Suprapubic skin (tissue), 4 donors: ENCODE results near the gene ZNF276. TPM values are rescaled to one million over a fixed set of nuclear protein-coding genes. Genes with fewer than 3 reads are reported as not detected.

Experiments
- DNase-seq, 2 donors: peaks; one replicate each; pipeline ENCODE4 v3.0.0-alpha.2; 2019; ENCODE audit warnings: low spot score in 2 of 2
- H3K27ac ChIP-seq: fragments of 200-600 bp; sonication (generic); one replicate; pipeline ENCODE4 v1.5.1; 2019
- H3K27me3 ChIP-seq: fragments of 200-600 bp; sonication (generic); one replicate; pipeline ENCODE4 v1.5.1; 2019
- H3K36me3 ChIP-seq: fragments of 200-600 bp; sonication (generic); one replicate; pipeline ENCODE4 v1.5.1; 2019
- H3K4me1 ChIP-seq: fragments of 200-600 bp; sonication (generic); one replicate; pipeline ENCODE4 v1.5.1; 2019
- H3K4me3 ChIP-seq: fragments of 200-600 bp; sonication (generic); one replicate; pipeline ENCODE4 v1.5.1; 2019; ENCODE audit warnings: mild to moderate bottlenecking
- H3K9me3 ChIP-seq: fragments of 200-600 bp; sonication (generic); one replicate; pipeline ENCODE4 v1.5.1; 2019
- EP300 ChIP-seq: sonication (generic); formaldehyde crosslinking; IDR thresholded peaks from one replicate; pipeline ENCODE4 v1.6.1; 2017; ENCODE audit warnings: antibody characterized with exemption
- POLR2A ChIP-seq, 2 donors: fragments of 450-650 bp; IDR thresholded peaks; one replicate each; pipeline ENCODE4 v1.6.1; 2017; ENCODE audit warnings: antibody characterized with exemption in 2 of 2, mild to moderate bottlenecking in 2 of 2, moderate library complexity in 2 of 2
- POLR2AphosphoS5 ChIP-seq, 3 donors: sonication (generic); formaldehyde crosslinking; IDR thresholded peaks; one replicate each; pipeline ENCODE4 v1.6.1; 2017; ENCODE audit warnings: antibody characterized with exemption in 3 of 3
- WGBS: methylation state at CpG from one replicate; pipeline ENCODE4 v1.1.5; 2018; 5-methylcytosine and 5-hydroxymethylcytosine counted together
- total RNA-seq, 4 donors: library from RNA; depleted of rRNA; stranded (reverse); fragments of >200 nt; gene quantifications; one replicate each; pipeline ENCODE4 v1.1.0, GENCODE V29; 2016
- TF ChIP-seq, protein P1 (sequence below), 2 donors: fragments of 200-600 bp in 1 of 2; fragments of 450-650 bp in 1 of 2; sonication (generic) in 1 of 2; IDR thresholded peaks; one replicate each; pipeline ENCODE4 v1.5.1; 2016 to 2019; ENCODE audit warnings: antibody characterized with exemption in 2 of 2, mild to moderate bottlenecking in 1 of 2, moderate library complexity in 1 of 2

The ZNF276 gene
- total RNA-seq, 4 donors from 2014 or later: 39.8 to 106 (median 46.0) TPM

DNA sequence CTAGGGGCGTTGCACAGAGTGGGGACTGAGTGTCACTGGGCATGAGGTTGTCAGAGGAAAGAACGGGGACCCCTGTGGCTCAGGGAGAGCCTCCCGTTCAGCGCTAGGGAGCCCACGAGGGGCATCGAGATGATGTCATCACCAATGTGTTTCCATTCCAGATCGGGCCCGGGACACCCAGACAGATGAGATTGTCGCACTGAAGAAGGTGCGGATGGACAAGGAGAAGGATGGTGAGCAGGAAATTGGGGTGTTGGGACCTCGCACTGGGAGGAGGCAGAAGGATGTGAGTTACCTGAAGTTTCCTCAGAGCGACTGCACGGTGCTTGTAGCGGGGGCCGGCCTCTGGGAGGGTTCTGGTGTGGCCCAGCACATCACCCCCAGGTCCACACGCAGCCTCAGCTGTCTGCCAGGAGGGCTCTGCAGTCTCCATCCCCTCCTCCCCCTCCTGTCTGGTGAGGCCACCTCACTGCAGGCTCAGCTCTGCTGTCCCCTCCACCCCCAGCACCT lies 30.9 kb upstream of the ZNF276 start:
- H3K27ac ChIP-seq: no peak overlapping the region
- no peak for TF ChIP-seq POLR2AphosphoS5 (IDR thresholded peaks at IDR 0.05)
- no peak for TF ChIP-seq POLR2A (IDR thresholded peaks at IDR 0.05)
- TF ChIP-seq, protein P1, sequence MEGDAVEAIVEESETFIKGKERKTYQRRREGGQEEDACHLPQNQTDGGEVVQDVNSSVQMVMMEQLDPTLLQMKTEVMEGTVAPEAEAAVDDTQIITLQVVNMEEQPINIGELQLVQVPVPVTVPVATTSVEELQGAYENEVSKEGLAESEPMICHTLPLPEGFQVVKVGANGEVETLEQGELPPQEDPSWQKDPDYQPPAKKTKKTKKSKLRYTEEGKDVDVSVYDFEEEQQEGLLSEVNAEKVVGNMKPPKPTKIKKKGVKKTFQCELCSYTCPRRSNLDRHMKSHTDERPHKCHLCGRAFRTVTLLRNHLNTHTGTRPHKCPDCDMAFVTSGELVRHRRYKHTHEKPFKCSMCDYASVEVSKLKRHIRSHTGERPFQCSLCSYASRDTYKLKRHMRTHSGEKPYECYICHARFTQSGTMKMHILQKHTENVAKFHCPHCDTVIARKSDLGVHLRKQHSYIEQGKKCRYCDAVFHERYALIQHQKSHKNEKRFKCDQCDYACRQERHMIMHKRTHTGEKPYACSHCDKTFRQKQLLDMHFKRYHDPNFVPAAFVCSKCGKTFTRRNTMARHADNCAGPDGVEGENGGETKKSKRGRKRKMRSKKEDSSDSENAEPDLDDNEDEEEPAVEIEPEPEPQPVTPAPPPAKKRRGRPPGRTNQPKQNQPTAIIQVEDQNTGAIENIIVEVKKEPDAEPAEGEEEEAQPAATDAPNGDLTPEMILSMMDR (IDR thresholded peaks at IDR 0.05): no peak
- no peak for TF ChIP-seq EP300
- no peaks in the 10 kb centered on the region for H3K9me3 ChIP-seq
- peaks cover 21% of the 10 kb centered on the region for H3K4me1 ChIP-seq
- peaks cover 60% of the 10 kb centered on the region for H3K36me3 ChIP-seq
- no peak overlapping the region for H3K4me3 ChIP-seq
- 89% methylated on average over 15 of the region's 16 CpGs for WGBS
- H3K27me3 ChIP-seq: no peaks in the 10 kb centered on the region
- DNase-seq: peak in 1 of 2 donors; percentile 67

DNA sequence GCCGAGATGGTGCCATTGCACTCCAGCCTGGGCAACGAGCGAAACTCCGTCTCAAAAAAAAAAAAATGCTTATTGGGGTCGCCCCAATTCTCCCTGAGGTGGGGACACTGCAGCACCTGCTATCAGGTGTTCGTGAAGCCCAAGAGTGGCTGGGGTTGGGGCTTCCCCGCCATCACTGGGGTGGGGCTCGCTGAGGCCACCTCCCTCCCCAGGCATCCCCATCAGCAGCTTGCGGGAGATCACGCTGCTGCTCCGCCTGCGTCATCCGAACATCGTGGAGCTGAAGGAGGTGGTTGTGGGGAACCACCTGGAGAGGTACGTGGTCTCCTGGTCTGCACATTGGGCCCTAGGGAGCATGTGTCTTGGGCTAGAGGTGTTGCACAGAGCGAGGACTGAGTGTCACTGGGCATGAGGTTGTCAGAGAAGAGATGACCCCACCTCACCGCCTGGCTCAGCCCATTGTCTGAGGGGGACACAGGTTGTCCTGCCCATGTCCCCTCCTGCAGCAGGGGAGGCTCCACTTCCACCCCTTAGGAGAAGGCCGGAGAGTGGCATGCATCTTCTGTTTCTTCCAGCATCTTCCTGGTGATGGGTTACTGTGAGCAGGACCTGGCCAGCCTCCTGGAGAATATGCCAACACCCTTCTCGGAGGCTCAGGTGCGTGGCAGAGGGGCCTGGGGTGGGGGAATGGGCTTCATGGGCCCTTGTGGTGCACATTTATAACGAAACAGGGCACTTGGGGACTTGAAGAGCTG lies 29.9 kb upstream of the ZNF276 start:
- Histone ChIP-seq H3K27ac (no peak overlapping the region), H3K36me3 (peaks cover 67% of the 10 kb centered on the region), H3K4me3 (no peak overlapping the region), H3K9me3 (no peaks in the 10 kb centered on the region), H3K27me3 (no peaks in the 10 kb centered on the region), H3K4me1 (peaks cover 14% of the 10 kb centered on the region)
- 94% methylated on average over 15 of the region's 21 CpGs for WGBS
- TF ChIP-seq POLR2AphosphoS5 (IDR thresholded peaks at IDR 0.05) (no peak), EP300 (no peak), POLR2A (IDR thresholded peaks at IDR 0.05) (no peak)
- TF ChIP-seq, protein P1 (IDR thresholded peaks at IDR 0.05): no peak
- DNase-seq: peak in 1 of 2 donors; percentile 54

DNA sequence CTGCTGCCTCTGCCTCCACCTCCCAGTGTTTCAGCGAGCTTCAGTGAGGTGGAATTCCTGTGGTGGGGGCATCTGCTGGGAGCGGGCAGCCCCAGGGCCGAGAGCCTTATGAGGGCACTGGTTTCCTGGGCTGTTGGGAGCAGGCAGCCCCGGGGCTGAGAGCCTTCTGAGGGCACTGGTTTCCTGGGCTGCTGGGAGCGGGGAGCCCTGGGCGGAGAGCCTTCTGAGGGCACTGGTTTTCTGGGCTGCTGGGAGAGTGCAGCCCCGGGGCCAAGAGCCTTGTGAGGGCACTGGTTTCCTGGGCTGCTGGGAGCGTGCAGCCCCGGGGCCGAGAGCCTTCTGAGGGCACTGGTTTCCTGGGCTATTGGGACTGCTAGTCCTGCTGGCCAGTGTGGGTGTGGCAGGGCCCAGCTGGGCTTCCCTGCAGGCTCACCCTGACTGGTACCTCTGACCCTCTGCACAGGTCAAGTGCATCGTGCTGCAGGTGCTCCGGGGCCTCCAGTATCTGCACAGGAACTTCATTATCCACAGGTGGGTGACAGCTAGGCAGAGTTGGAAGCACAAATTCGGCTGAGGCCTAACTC lies 29.3 kb upstream of the ZNF276 start:
- peaks cover 71% of the 10 kb centered on the region for H3K36me3 ChIP-seq
- TF ChIP-seq POLR2A (IDR thresholded peaks at IDR 0.05) (no peak), EP300 (no peak), POLR2AphosphoS5 (IDR thresholded peaks at IDR 0.05) (no peak)
- TF ChIP-seq, protein P1 (IDR thresholded peaks at IDR 0.05): no peak
- no peaks in the 10 kb centered on the region for H3K27me3 ChIP-seq
- H3K4me1 ChIP-seq: peaks cover 12% of the 10 kb centered on the region
- peak in 1 of 2 donors; percentile 61 for DNase-seq
- no peak overlapping the region for H3K4me3 ChIP-seq
- no CpG with 5 or more reads among the region's 13 CpGs for WGBS
- H3K27ac ChIP-seq: no peak overlapping the region
- no peaks in the 10 kb centered on the region for H3K9me3 ChIP-seq

DNA sequence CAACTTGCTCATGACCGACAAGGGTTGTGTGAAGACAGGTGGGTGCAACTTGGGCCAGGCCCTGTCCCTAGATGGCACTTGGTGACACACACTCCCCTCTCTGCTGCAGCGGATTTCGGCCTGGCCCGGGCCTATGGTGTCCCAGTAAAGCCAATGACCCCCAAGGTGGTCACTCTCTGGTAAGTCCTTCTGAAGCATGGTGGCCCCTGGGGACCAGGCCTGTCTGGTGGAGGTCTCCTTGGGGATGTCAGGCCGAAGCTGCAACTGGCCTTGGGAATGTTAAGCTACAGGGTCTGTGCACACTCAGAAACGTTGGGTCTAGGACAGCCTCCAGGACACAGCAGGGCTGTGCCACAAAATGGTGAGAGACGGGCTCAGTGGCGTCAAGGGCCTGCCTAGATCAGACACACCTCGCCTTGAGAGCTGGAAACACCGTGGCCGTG lies 28.0 kb upstream of the ZNF276 start:
- Histone ChIP-seq H3K4me1 (no peaks in the 10 kb centered on the region), H3K27ac (no peak overlapping the region), H3K36me3 (peaks cover 81% of the 10 kb centered on the region), H3K9me3 (no peaks in the 10 kb centered on the region), H3K4me3 (no peak overlapping the region), H3K27me3 (no peaks in the 10 kb centered on the region)
- DNase-seq: peak in 1 of 2 donors; percentile 74
- TF ChIP-seq, protein P1 (IDR thresholded peaks at IDR 0.05): no peak
- TF ChIP-seq EP300 (no peak), POLR2A (IDR thresholded peaks at IDR 0.05) (no peak), POLR2AphosphoS5 (IDR thresholded peaks at IDR 0.05) (no peak)
- 90% methylated on average over 5 of the region's 11 CpGs for WGBS
